Activated naive CD8-positive, alpha-beta T cell (primary cell): ENCODE measurements around the gene CTNNA2.

ENCODE experiments used
- H3K27ac Mint-ChIP-seq: one replicate; pipeline ENCODE4 v1.8.0; 2021; ENCODE audit warnings: mixed read lengths
- H3K27me3 Mint-ChIP-seq: one replicate; pipeline ENCODE4 v1.8.0; 2021; ENCODE audit warnings: mixed read lengths
- H3K36me3 Mint-ChIP-seq: one replicate; pipeline ENCODE4 v1.8.0; 2021; ENCODE audit warnings: mixed read lengths
- H3K4me1 Mint-ChIP-seq: one replicate; pipeline ENCODE4 v1.8.0; 2021; ENCODE audit warnings: low read depth, mixed read lengths
- H3K4me3 Mint-ChIP-seq: one replicate; pipeline ENCODE4 v1.8.0; 2021; ENCODE audit warnings: mild to moderate bottlenecking, mixed read lengths
- H3K9me3 Mint-ChIP-seq: one replicate; pipeline ENCODE4 v1.8.0; 2021; ENCODE audit warnings: low read depth, mixed read lengths

The CTNNA2 gene

DNA sequence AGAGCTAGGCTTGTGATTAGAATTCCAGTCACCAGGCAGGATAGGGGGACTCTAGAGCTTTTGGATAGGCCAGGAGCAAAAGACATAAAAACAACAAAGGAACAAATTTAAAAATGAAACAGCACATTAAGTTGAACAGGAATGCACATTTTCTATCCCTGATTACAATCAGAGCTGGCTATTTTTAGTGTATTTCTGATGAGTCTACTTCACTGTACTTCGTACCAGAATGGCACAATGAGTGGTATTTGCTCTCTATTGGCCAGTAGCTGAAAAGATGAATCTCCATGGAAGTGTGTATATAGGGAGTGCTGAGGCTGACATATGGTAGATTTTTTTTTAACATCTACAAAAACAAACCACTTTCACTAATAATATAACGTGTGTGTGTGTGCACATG, 825.9 kb downstream of the CTNNA2 start:
- no peaks in the 10 kb centered on the region for H3K4me1 Mint-ChIP-seq
- no peak overlapping the region for H3K4me3 Mint-ChIP-seq

DNA sequence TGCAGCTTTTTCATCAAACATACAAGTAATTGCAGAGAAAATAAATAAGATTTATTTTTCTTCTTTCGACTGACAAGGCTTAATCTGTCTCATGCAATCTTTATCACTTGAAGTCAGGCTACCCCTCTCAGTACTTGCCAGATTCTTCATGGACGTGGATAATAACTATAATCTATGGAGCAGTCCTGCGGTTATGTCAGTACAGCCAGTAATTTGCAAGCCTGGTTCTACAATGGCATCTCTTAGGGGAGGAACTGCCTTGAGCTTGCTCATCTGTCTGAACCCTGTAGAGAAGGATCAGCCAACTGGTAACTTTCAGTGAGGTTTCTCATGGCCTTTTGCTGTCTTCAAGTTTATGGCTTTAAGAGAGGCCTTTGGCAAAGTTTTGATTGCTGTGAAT, 827.2 kb downstream of the CTNNA2 start:
- no peak overlapping the region for H3K27ac Mint-ChIP-seq
- peaks cover 20% of the 10 kb centered on the region for H3K9me3 Mint-ChIP-seq
- H3K36me3 Mint-ChIP-seq, result peaks cover 2% of the 10 kb centered on the region
- H3K4me3 Mint-ChIP-seq, result no peak overlapping the region
- no peaks in the 10 kb centered on the region for H3K27me3 Mint-ChIP-seq
- H3K4me1 Mint-ChIP-seq, result no peaks in the 10 kb centered on the region

More for the DNA sequence above, 825.9 kb downstream of the CTNNA2 start:
- Mint-ChIP-seq H3K36me3 (peaks cover 2% of the 10 kb centered on the region), H3K27ac (no peak overlapping the region), H3K9me3 (peaks cover 23% of the 10 kb centered on the region), H3K27me3 (no peaks in the 10 kb centered on the region)

DNA sequence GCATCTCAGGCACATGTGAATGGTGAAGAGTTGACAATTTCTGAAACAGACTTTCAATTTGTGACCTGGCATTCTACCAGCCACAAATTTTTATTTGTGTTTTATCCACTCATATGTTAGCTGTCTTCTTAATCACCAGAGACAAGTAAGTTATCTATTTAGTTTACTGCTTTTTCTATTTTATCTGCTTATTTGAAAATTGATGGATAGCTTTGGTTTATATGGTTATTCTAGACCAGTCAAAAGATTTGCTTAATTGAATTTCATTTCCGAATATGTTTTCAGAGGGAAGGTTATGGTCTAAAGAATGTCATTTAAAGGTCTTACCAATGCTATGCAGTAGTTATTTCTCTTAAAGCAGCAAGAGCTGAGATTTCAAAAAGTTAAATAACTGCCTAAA, 835.2 kb downstream of the CTNNA2 start:
- no peak overlapping the region for H3K27ac Mint-ChIP-seq
- peaks cover 8% of the 10 kb centered on the region for H3K9me3 Mint-ChIP-seq
- H3K27me3 Mint-ChIP-seq, result no peaks in the 10 kb centered on the region
- no peak overlapping the region for H3K4me3 Mint-ChIP-seq
- no peaks in the 10 kb centered on the region for H3K4me1 Mint-ChIP-seq
- no peaks in the 10 kb centered on the region for H3K36me3 Mint-ChIP-seq

DNA sequence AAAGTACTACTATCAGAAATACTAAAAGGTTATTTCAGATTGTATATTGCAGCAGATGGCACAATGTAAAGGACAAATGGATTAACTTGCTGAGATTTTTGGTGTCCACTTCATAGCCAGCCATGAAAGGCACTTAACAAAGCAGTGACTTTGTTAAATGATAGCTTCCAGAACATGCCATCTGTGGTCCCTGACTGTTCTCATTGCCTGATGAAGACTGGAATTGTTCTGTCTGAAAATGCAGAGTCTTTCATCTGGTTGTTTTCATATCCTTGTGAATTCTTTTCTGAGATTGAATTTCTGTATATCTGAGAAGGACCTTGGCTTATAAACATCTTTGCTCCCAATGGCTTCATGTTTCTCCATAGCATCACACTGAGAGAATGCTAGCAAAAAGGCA, 836.1 kb downstream of the CTNNA2 start:
- Mint-ChIP-seq H3K9me3 (peaks cover 4% of the 10 kb centered on the region), H3K27me3 (no peaks in the 10 kb centered on the region)

DNA sequence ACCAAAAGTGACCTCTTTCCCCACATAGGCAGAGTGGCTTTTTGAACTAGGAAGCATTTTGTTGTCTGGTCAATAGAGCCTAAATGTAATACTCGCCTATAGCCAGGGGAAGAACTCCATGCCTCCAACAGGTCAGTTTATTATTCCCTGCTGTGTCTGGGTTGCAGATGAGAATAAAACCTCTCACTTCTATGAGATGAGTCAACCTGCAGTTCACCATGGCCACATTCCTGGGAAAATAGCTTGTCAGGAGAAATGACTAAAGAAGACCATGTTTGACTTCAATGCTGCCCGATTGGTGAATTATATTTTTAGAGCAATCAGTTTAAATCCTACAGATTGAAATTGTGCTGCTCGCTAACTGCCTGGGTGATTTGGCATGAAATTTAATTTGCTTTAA, 838.4 kb downstream of the CTNNA2 start:
- H3K27ac Mint-ChIP-seq, result no peak overlapping the region
- no peaks in the 10 kb centered on the region for H3K9me3 Mint-ChIP-seq
- no peaks in the 10 kb centered on the region for H3K27me3 Mint-ChIP-seq
- no peak overlapping the region for H3K4me3 Mint-ChIP-seq
- no peaks in the 10 kb centered on the region for H3K36me3 Mint-ChIP-seq
- H3K4me1 Mint-ChIP-seq, result no peaks in the 10 kb centered on the region

More for the DNA sequence above, 836.1 kb downstream of the CTNNA2 start:
- no peak overlapping the region for H3K4me3 Mint-ChIP-seq
- H3K4me1 Mint-ChIP-seq, result no peaks in the 10 kb centered on the region
- no peak overlapping the region for H3K27ac Mint-ChIP-seq
- no peaks in the 10 kb centered on the region for H3K36me3 Mint-ChIP-seq

DNA sequence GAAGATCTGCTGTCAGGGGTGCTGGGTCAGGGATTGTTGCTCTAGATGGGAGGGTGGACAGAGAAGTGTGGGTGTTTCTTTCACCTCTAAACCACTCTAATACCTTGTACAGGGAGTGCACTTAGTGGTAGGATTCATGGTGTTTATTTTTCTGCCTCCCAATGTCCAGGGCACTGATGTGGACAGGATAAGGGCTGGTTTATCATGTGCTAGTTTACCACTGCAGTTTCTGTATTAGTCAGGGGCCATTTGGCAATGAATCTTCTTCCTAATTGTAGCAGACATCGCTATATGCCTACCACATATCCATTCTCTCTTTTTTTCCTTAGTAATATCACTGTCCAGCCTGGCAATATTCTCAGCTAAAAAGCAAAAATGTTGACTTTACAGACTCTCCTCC, 842.0 kb downstream of the CTNNA2 start:
- Mint-ChIP-seq H3K27me3 (no peaks in the 10 kb centered on the region), H3K36me3 (no peaks in the 10 kb centered on the region), H3K27ac (no peak overlapping the region), H3K9me3 (peaks cover 4% of the 10 kb centered on the region), H3K4me1 (no peaks in the 10 kb centered on the region), H3K4me3 (no peak overlapping the region)

DNA sequence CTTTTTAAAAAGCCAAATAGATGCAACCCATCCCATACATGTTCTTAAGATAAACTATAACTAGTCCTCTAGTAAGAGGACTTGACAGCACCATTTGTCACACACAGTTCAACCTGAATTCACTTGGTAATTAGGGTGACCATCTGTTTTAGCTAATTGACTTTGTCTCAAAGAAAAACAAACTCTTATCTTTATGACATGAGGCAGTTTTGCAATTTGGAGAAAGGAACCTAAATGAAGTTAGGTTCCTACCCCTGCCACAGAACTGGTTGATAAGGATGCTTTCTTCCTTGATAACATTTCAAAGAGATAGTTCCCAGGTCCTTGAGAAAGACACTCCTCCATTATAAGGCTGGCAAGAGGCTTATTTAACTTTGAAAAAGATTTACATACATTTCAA, 849.1 kb downstream of the CTNNA2 start:
- Mint-ChIP-seq H3K27ac (no peak overlapping the region), H3K27me3 (no peaks in the 10 kb centered on the region), H3K36me3 (no peaks in the 10 kb centered on the region), H3K9me3 (peaks cover 9% of the 10 kb centered on the region), H3K4me3 (no peak overlapping the region), H3K4me1 (no peaks in the 10 kb centered on the region)

DNA sequence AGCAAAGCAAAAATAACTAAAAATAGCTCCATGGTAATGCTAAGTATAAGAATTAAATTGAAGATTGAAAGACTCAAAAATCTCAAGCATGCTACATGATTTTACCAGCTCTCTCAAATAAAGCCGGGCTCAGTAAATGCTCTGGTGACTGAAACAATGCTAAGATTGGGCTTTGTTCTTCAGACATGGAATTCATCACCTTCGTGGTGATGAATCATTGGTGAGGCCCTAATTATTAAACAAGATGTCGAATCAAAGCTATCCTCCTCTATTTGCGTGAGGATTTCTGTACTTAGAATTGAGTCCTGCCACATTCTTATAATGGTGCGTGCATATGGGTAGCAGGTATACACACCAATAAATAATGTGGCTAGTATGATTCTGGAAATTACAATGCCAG, 850.5 kb downstream of the CTNNA2 start:
- Mint-ChIP-seq H3K9me3 (peaks cover 6% of the 10 kb centered on the region), H3K36me3 (no peaks in the 10 kb centered on the region), H3K27ac (no peak overlapping the region), H3K4me3 (no peak overlapping the region), H3K4me1 (no peaks in the 10 kb centered on the region), H3K27me3 (no peaks in the 10 kb centered on the region)

DNA sequence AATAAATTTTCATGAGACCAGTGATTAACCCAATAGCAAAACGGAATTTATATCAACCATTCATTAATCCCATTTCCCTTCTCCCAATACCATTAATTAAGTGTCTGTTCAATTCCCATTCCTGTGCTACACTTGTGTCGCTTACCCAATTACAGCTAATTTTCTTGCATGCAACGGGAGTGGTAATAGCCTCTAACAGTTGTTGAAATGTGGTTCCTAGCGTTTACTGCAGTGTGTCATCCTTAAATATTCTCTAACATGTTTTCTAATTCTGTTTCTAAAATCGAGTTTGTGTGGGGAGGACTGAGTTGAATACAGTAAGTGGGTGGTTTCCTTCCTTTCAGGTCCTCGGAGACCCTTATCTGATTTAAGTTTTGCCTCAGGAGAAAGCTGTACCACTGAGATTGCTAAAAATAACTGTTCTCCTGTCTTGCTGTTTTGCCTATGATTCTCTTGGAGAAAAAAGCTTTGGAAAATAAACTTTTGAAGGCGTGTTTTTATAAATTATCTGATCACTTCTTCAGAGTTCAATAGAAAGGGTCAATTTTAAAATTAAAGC, 851.0 kb downstream of the CTNNA2 start:
- no peak overlapping the region for H3K27ac Mint-ChIP-seq
- no peaks in the 10 kb centered on the region for H3K36me3 Mint-ChIP-seq
- no peaks in the 10 kb centered on the region for H3K27me3 Mint-ChIP-seq
- H3K9me3 Mint-ChIP-seq, result peaks cover 6% of the 10 kb centered on the region
- H3K4me3 Mint-ChIP-seq, result no peak overlapping the region
- H3K4me1 Mint-ChIP-seq, result no peaks in the 10 kb centered on the region

DNA sequence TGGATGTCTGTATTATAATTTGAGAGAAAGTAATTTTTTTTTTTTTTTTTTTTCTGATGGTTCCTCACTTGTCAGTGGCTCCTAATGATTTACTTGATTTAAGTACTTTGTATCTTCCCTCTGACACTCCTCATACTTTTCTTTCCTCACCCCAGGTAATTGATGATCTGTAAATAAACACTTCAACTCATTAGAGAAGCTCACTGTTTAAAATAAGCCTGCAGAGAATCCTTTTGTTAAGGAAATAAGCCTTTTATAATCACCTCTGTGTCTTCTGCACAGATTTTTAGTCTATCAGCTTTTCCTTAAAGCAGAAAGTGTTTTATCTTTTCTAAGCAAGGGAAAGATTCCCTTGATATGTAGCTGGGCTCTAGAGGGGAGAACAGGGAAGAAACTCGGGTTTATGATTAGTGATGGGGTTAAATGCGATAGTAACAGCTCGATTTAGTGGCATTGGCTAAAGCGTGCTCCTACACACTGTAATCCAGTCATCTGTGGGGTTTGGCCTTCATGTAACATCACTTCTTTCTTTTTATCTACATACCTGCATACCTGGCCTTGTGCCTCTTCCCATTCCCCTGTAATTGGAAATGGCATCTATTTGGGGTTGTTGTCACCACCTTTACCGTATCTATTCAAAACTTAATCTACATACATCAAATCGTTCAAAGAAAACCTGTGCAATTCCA, 851.8 kb downstream of the CTNNA2 start:
- H3K4me3 Mint-ChIP-seq, result no peak overlapping the region
- no peaks in the 10 kb centered on the region for H3K27me3 Mint-ChIP-seq
- H3K27ac Mint-ChIP-seq, result no peak overlapping the region
- H3K9me3 Mint-ChIP-seq, result peaks cover 6% of the 10 kb centered on the region
- H3K4me1 Mint-ChIP-seq, result no peaks in the 10 kb centered on the region
- H3K36me3 Mint-ChIP-seq, result no peaks in the 10 kb centered on the region

DNA sequence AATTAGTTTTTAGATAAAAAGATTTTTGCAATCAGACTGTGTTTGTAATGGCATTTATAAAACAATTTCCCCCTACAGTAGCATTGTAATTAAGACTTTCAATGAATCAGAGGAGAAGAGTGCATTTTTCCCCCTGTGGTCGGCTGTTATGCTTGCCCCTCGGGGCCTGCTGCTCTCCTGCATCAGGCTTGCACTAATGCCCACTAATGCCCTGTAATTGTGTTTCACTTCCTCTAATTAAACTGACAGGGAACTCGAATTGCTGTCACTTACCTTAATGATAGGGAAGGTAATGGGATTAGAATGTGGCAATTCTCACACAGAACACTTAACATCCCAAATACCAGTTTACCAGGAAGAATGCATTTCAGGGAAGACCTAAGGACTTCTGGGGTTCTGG, 852.9 kb downstream of the CTNNA2 start:
- Mint-ChIP-seq H3K9me3 (peaks cover 6% of the 10 kb centered on the region), H3K27me3 (no peaks in the 10 kb centered on the region), H3K27ac (no peak overlapping the region), H3K4me1 (no peaks in the 10 kb centered on the region), H3K36me3 (no peaks in the 10 kb centered on the region), H3K4me3 (no peak overlapping the region)

DNA sequence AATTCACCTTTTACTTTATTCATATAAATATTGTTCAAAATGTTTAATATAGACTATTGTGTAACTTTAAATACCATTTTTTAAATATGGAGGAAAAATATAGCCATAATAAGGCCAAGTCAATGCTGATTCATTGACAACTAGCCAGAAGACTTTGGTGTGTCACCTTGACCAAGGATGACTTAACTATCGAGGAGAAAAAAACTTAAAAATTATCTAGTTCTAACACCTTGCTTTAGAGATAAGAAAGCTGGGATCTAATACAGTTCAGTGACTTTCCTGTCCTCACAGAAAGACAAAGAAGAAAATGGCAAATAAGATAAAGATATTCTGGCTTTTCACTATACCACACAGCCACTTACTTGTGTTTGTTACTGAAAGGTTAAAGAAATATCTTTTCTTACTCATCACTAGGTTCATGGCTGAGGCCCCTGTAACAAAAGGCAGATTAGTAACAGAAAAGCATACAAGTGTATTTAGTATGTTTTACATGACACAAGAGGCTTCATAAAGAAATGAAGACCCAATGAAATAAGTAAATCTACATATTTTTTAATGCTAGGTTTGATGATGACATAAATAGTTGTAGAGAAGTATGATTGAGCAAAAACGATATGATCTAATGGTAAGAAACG, 857.6 kb downstream of the CTNNA2 start:
- Mint-ChIP-seq H3K27ac (no peak overlapping the region), H3K4me1 (no peaks in the 10 kb centered on the region), H3K9me3 (peaks cover 6% of the 10 kb centered on the region), H3K27me3 (no peaks in the 10 kb centered on the region), H3K4me3 (no peak overlapping the region), H3K36me3 (no peaks in the 10 kb centered on the region)

DNA sequence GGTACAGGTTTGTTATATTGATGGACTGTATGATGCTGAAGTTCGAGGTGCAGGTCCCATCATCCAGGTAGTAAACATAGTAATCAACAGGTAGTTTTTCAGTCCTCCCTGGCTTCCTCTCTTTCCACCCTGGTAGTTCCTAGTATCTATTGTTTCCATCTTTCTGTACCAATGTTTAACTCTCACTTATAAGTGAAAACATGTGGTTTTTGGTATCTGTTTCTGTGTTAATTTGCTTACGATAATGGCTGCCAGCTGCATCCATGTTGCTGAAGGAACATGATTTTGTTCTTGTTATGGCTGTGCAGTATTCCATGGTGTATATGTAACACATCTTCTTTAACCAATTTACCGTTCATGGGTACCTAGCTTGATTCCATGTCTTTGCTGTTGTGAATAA, 861.3 kb downstream of the CTNNA2 start:
- H3K4me3 Mint-ChIP-seq, result no peak overlapping the region
- H3K27ac Mint-ChIP-seq, result no peak overlapping the region
- H3K4me1 Mint-ChIP-seq, result no peaks in the 10 kb centered on the region
- no peaks in the 10 kb centered on the region for H3K27me3 Mint-ChIP-seq
- H3K36me3 Mint-ChIP-seq, result no peaks in the 10 kb centered on the region
- peaks cover 6% of the 10 kb centered on the region for H3K9me3 Mint-ChIP-seq

DNA sequence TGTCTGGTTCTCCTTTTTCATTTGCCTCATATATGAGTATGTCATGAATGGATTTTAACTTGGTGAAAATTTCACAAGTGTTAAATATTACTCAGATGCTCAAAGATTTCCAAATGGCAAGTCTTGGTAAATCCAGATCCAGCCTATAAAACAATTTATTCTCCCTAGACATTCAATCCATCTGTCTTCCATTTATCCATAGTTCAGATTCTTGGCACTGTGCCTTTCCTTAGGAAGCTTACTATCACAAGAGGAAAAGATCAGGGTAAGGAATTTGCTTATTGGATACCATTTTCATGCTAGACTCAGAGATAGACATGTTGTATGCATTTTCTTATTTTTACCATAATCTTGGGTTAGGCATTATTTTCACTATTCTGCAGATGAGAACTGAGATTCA, 864.2 kb downstream of the CTNNA2 start:
- H3K27me3 Mint-ChIP-seq, result no peaks in the 10 kb centered on the region

DNA sequence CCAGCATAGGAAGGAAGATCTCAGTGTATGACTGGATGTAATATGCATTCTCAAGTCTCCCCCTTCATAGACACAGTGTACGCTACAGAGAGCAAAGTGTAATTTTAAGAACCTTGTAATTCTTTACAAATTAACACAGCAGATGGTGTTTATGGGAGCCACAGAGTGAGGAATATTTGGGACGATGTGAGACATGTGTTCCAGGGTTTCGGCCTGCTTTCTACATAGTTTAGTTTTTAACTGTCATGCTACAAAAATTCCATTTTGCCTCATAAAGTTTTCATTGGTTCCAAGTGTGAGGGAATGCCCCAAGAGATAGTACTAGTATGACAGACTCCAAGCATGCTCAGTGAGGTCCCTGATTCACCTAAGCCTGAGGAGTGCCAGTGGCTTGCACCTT, 867.9 kb downstream of the CTNNA2 start:
- no peak overlapping the region for H3K4me3 Mint-ChIP-seq
- no peak overlapping the region for H3K27ac Mint-ChIP-seq
- no peaks in the 10 kb centered on the region for H3K4me1 Mint-ChIP-seq
- peaks cover 7% of the 10 kb centered on the region for H3K9me3 Mint-ChIP-seq
- no peaks in the 10 kb centered on the region for H3K36me3 Mint-ChIP-seq
- no peaks in the 10 kb centered on the region for H3K27me3 Mint-ChIP-seq

More for the DNA sequence above, 864.2 kb downstream of the CTNNA2 start:
- no peak overlapping the region for H3K27ac Mint-ChIP-seq
- H3K36me3 Mint-ChIP-seq, result no peaks in the 10 kb centered on the region
- no peak overlapping the region for H3K4me3 Mint-ChIP-seq
- no peaks in the 10 kb centered on the region for H3K4me1 Mint-ChIP-seq
- no peaks in the 10 kb centered on the region for H3K9me3 Mint-ChIP-seq

DNA sequence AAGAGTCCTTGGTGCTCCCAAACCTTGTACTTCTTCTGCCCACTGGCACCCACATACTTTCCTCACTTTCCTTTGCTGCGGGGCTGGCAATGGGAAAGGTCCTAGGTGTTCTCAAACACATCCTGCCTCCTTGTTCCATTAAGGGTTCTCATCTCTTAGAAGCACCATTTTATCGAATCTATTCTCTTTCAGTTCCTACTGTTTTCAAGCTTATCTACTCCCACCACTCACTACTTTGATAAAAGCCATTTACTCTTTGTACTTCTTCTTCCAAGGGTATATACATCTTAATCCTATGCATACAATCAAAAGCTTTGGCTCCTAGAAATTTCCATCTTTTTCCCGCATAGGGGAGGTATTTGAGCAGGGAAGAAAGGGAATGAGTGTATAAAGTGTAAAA, 868.8 kb downstream of the CTNNA2 start:
- Mint-ChIP-seq H3K36me3 (no peaks in the 10 kb centered on the region), H3K4me1 (no peaks in the 10 kb centered on the region), H3K27ac (no peak overlapping the region), H3K4me3 (no peak overlapping the region), H3K9me3 (peaks cover 7% of the 10 kb centered on the region), H3K27me3 (no peaks in the 10 kb centered on the region)
